ENCODE measurements around the gene FAM184B.
"Not testable (repeated sequence)": the region's sequence is repeated elsewhere in the genome, so short reads cannot be mapped to it uniquely, and the experiment has no call there.

The FAM184B gene

DNA sequence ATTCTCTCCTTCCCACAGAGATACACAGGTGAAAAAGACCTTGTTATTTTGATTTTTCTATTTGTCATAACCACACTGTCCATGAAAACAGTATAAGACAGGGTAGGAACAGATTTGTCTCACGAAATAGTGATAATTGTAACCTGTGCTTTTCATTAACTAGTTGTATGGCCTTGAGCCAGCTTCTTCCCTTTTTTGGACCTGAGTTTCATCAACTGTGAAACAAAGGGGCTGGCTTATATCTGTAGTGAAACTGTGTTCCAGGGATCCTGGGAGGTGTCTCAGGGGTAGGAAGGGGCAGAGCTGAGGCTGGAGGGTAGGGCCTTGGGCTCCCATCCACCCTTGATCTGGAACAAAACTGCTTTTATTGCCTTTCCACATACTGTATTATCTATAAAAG, 116.1 kb downstream of the FAM184B start:
- Histone ChIP-seq H3K27me3 (ENCODE audit: insufficient read depth, low read length, poor library complexity, severe bottlenecking) (no peaks in the 10 kb centered on the region), H3K4me2 (ENCODE audit: low read depth, low read length, poor library complexity, severe bottlenecking) (peak overlapping the region; percentile 72), H3K9me3 (ENCODE audit: insufficient read depth, low read depth, low read length) (no peaks in the 10 kb centered on the region), H3K79me2 (ENCODE audit: insufficient read depth, low read length) (no peaks in the 10 kb centered on the region), H3K36me3 (ENCODE audit: insufficient read depth, low read length) (no peaks in the 10 kb centered on the region), H3F3A (ENCODE audit: low read depth) (0 out of 2 replicates have a peak, but pooled peaks cover 4% of the 10 kb centered on the region), H3K4me1 (ENCODE audit: insufficient read depth, low read length, poor library complexity, severe bottlenecking) (peaks cover 30% of the 10 kb centered on the region), H3K9me2 (replicated peaks; ENCODE audit: low read depth, low read length) (no peaks in the 10 kb centered on the region), H4K20me1 (ENCODE audit: insufficient read depth, low read length, poor library complexity, severe bottlenecking) (no peaks in the 10 kb centered on the region), H3K9ac (ENCODE audit: low read depth, low read length, poor library complexity, severe bottlenecking) (peak overlapping the region; percentile 56), H3K4me3 (ENCODE audit: low read length, poor library complexity, severe bottlenecking) (peak overlapping the region; percentile 67), H2AFZ (ENCODE audit: low read length) (peak overlapping the region; percentile 55; the same call in 1 of the 2 replicates)
- TF ChIP-seq, protein P1, sequence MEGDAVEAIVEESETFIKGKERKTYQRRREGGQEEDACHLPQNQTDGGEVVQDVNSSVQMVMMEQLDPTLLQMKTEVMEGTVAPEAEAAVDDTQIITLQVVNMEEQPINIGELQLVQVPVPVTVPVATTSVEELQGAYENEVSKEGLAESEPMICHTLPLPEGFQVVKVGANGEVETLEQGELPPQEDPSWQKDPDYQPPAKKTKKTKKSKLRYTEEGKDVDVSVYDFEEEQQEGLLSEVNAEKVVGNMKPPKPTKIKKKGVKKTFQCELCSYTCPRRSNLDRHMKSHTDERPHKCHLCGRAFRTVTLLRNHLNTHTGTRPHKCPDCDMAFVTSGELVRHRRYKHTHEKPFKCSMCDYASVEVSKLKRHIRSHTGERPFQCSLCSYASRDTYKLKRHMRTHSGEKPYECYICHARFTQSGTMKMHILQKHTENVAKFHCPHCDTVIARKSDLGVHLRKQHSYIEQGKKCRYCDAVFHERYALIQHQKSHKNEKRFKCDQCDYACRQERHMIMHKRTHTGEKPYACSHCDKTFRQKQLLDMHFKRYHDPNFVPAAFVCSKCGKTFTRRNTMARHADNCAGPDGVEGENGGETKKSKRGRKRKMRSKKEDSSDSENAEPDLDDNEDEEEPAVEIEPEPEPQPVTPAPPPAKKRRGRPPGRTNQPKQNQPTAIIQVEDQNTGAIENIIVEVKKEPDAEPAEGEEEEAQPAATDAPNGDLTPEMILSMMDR (conservative IDR thresholded peaks at IDR 0.05; ENCODE audit: low read length) = no peak
- no peak for TF ChIP-seq EZH2phosphoT487 (IDR thresholded peaks at IDR 0.05; ENCODE audit: borderline replicate concordance)

DNA sequence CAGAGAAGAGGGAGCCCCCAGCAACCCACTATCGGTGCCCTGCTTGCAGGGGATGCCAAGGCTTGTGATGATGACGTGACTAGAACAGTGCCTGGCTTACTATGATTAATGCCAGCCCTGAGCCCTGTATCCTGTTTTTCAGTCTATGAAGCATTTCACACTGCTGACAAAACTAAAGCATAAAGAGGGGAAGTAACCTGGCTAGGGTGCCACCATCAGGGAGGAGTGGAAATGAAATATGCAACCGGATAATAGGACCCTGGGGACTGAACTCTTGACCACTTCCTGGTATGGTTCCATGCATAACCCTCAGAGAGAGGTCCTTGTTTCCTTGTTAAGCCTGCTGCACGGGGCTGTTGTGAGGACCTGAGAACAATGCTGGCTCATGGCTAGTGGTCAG, 116.7 kb downstream of the FAM184B start:
- Histone ChIP-seq H3K9me3 (ENCODE audit: insufficient read depth, low read depth, low read length) (no peaks in the 10 kb centered on the region), H3F3A (ENCODE audit: low read depth) (0 out of 2 replicates have a peak, but pooled peaks cover 4% of the 10 kb centered on the region), H3K4me1 (ENCODE audit: insufficient read depth, low read length, poor library complexity, severe bottlenecking) (peaks cover 27% of the 10 kb centered on the region), H3K4me3 (ENCODE audit: low read length, poor library complexity, severe bottlenecking) (peak overlapping the region; percentile 67), H3K9me2 (replicated peaks; ENCODE audit: low read depth, low read length) (no peaks in the 10 kb centered on the region), H3K9ac (ENCODE audit: low read depth, low read length, poor library complexity, severe bottlenecking) (peak overlapping the region; percentile 56), H3K27me3 (ENCODE audit: insufficient read depth, low read length, poor library complexity, severe bottlenecking) (no peaks in the 10 kb centered on the region), H4K20me1 (ENCODE audit: insufficient read depth, low read length, poor library complexity, severe bottlenecking) (no peaks in the 10 kb centered on the region), H3K36me3 (ENCODE audit: insufficient read depth, low read length) (no peaks in the 10 kb centered on the region), H3K4me2 (ENCODE audit: low read depth, low read length, poor library complexity, severe bottlenecking) (peak overlapping the region; percentile 72), H2AFZ (ENCODE audit: low read length) (peak overlapping the region; percentile 55), H3K79me2 (ENCODE audit: insufficient read depth, low read length) (no peaks in the 10 kb centered on the region)
- TF ChIP-seq, protein P1 (conservative IDR thresholded peaks at IDR 0.05; ENCODE audit: low read length) = peak; percentile 47
- no peak for TF ChIP-seq EZH2phosphoT487 (IDR thresholded peaks at IDR 0.05; ENCODE audit: borderline replicate concordance)

DNA sequence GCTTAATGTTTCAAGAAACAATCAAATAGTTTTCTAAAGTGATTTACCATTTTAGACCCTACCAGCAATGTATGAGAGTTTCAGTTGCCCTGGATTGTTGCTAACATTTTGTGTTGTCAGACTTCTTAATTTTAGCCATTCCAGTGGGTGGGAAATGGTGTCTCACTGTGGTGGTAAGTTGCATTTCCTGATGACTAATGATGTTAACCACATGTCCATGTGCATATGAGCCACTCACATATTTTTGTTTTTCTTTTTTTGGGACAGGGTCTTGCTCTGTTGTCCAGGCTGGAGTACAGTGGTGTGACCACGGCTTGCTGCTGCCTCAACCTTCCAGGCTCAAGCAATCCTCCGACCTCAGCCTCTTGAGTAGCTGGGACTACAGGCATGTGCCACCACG, 118.7 kb downstream of the FAM184B start:
- TF ChIP-seq, protein P1 (conservative IDR thresholded peaks at IDR 0.05; ENCODE audit: low read length) = no peak
- no peak for TF ChIP-seq EZH2phosphoT487 (IDR thresholded peaks at IDR 0.05; ENCODE audit: borderline replicate concordance)

DNA sequence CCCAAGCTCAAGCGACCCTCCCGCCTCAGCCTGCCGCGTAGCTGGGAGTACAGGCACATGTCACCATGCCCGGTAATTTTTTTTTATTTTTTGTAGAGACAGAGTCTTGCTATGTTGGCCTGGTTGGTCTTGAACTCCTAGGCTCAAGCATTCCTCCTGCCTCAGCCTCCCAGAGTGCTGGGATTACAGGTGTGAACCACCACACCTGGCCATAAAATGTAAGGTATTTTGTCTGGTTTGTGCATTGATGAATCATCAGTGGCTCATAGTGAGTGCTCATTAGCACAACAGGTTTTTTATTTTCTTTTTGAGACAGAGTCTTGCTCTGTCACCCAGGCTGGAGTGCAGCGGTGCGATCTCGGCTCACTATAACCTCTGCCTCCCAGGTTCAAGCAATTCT, 122.2 kb downstream of the FAM184B start:
- H3K27me3 ChIP-seq (ENCODE audit: insufficient read depth, low read length, poor library complexity, severe bottlenecking); H3K9ac ChIP-seq (ENCODE audit: low read depth, low read length, poor library complexity, severe bottlenecking); H3K9me2 ChIP-seq (replicated peaks; ENCODE audit: low read depth, low read length); H3K9me3 ChIP-seq (ENCODE audit: insufficient read depth, low read depth, low read length); H3F3A ChIP-seq (ENCODE audit: low read depth); H2AFZ ChIP-seq (ENCODE audit: low read length); H4K20me1 ChIP-seq (ENCODE audit: insufficient read depth, low read length, poor library complexity, severe bottlenecking); H3K79me2 ChIP-seq (ENCODE audit: insufficient read depth, low read length); H3K36me3 ChIP-seq (ENCODE audit: insufficient read depth, low read length); H3K4me3 ChIP-seq (ENCODE audit: low read length, poor library complexity, severe bottlenecking); H3K4me1 ChIP-seq (ENCODE audit: insufficient read depth, low read length, poor library complexity, severe bottlenecking); H3K4me2 ChIP-seq (ENCODE audit: low read depth, low read length, poor library complexity, severe bottlenecking): not testable (repeated sequence)

More for the DNA sequence above, 118.7 kb downstream of the FAM184B start:
- Histone ChIP-seq H3K4me3 (ENCODE audit: low read length, poor library complexity, severe bottlenecking) (no peak overlapping the region), H3K4me2 (ENCODE audit: low read depth, low read length, poor library complexity, severe bottlenecking) (no peak overlapping the region), H3K27me3 (ENCODE audit: insufficient read depth, low read length, poor library complexity, severe bottlenecking) (no peaks in the 10 kb centered on the region), H3K36me3 (ENCODE audit: insufficient read depth, low read length) (no peaks in the 10 kb centered on the region), H4K20me1 (ENCODE audit: insufficient read depth, low read length, poor library complexity, severe bottlenecking) (no peaks in the 10 kb centered on the region), H3F3A (ENCODE audit: low read depth) (0 out of 2 replicates have a peak, but pooled peaks cover 4% of the 10 kb centered on the region), H3K9ac (ENCODE audit: low read depth, low read length, poor library complexity, severe bottlenecking) (no peak overlapping the region), H3K79me2 (ENCODE audit: insufficient read depth, low read length) (no peaks in the 10 kb centered on the region), H3K9me3 (ENCODE audit: insufficient read depth, low read depth, low read length) (no peaks in the 10 kb centered on the region), H3K4me1 (ENCODE audit: insufficient read depth, low read length, poor library complexity, severe bottlenecking) (peaks cover 27% of the 10 kb centered on the region), H3K9me2 (replicated peaks; ENCODE audit: low read depth, low read length) (no peaks in the 10 kb centered on the region), H2AFZ (ENCODE audit: low read length) (no peak overlapping the region)
